ENCODE results near the gene SORCS2. TPM values are rescaled to one million over a fixed set of nuclear protein-coding genes. Genes with fewer than 3 reads are reported as not detected.

SORCS2 gene
- total RNA-seq, 1 experiment from 2014 or later, result not detected

- in situ Hi-C loops (cut with HindIII; ENCODE audit: low sequenced_read_pairs), result no loop called here
- no peak for DNase-seq (ENCODE audit: low spot score)
Measured at GRCh38 chr4:7304436-7304835, 112.1 kb downstream of the SORCS2 start.

GRCh38 chr4:7306021-7306965 lies 114.0 kb downstream of the SORCS2 start:
- in situ Hi-C loops (cut with HindIII; ENCODE audit: low sequenced_read_pairs), result no loop called here
- DNase-seq (ENCODE audit: low spot score), result no peak

- no peak for DNase-seq (ENCODE audit: low spot score)
- in situ Hi-C loops (cut with HindIII; ENCODE audit: low sequenced_read_pairs), result no loop called here
Measured at GRCh38 chr4:7306986-7307385, 114.6 kb downstream of the SORCS2 start.

GRCh38 chr4:7307394-7308099 lies 115.2 kb downstream of the SORCS2 start:
- in situ Hi-C loops (cut with HindIII; ENCODE audit: low sequenced_read_pairs), result no loop called here
- no peak for DNase-seq (ENCODE audit: low spot score)

GRCh38 chr4:7309181-7309580 lies 116.8 kb downstream of the SORCS2 start:
- DNase-seq (ENCODE audit: low spot score), result no peak
- in situ Hi-C loops (cut with HindIII; ENCODE audit: low sequenced_read_pairs), result no loop called here

- in situ Hi-C loops (cut with HindIII; ENCODE audit: low sequenced_read_pairs), result no loop called here
- DNase-seq (ENCODE audit: low spot score), result no peak
Measured at GRCh38 chr4:7309636-7310390, 117.5 kb downstream of the SORCS2 start.

- no peak for DNase-seq (ENCODE audit: low spot score)
- in situ Hi-C loops (cut with HindIII; ENCODE audit: low sequenced_read_pairs), result no loop called here
Measured at GRCh38 chr4:7310451-7310850, 118.1 kb downstream of the SORCS2 start.

GRCh38 chr4:7311205-7311604 lies 118.9 kb downstream of the SORCS2 start:
- in situ Hi-C loops (cut with HindIII; ENCODE audit: low sequenced_read_pairs), result no loop called here
- DNase-seq (ENCODE audit: low spot score), result no peak

GRCh38 chr4:7312691-7313090 lies 120.4 kb downstream of the SORCS2 start:
- in situ Hi-C loops (cut with HindIII; ENCODE audit: low sequenced_read_pairs), result no loop called here
- DNase-seq (ENCODE audit: low spot score), result no peak

- DNase-seq (ENCODE audit: low spot score), result no peak
- in situ Hi-C loops (cut with HindIII; ENCODE audit: low sequenced_read_pairs), result no loop called here
Measured at GRCh38 chr4:7313347-7313811, 121.0 kb downstream of the SORCS2 start.

GRCh38 chr4:7313991-7314390 lies 121.7 kb downstream of the SORCS2 start:
- DNase-seq (ENCODE audit: low spot score), result no peak
- in situ Hi-C loops (cut with HindIII; ENCODE audit: low sequenced_read_pairs), result no loop called here

- DNase-seq (ENCODE audit: low spot score), result no peak
Measured at GRCh38 chr4:7315286-7315685, 122.9 kb downstream of the SORCS2 start.

GRCh38 chr4:7315935-7316334 lies 123.6 kb downstream of the SORCS2 start:
- in situ Hi-C loops (cut with HindIII; ENCODE audit: low sequenced_read_pairs), result no loop called here
- no peak for DNase-seq (ENCODE audit: low spot score)

More at GRCh38 chr4:7315286-7315685, 122.9 kb downstream of the SORCS2 start:
- in situ Hi-C loops (cut with HindIII; ENCODE audit: low sequenced_read_pairs), result no loop called here

GRCh38 chr4:7319024-7319423 lies 126.7 kb downstream of the SORCS2 start:
- DNase-seq (ENCODE audit: low spot score), result no peak
- in situ Hi-C loops (cut with HindIII; ENCODE audit: low sequenced_read_pairs), result no loop called here

GRCh38 chr4:7320206-7320797 lies 128.0 kb downstream of the SORCS2 start:
- DNase-seq (ENCODE audit: low spot score), result no peak
- in situ Hi-C loops (cut with HindIII; ENCODE audit: low sequenced_read_pairs), result no loop called here

- peak; percentile 30 for DNase-seq (ENCODE audit: low spot score)
- in situ Hi-C loops (cut with HindIII; ENCODE audit: low sequenced_read_pairs), result no loop called here
Measured at GRCh38 chr4:7322166-7322991, 130.0 kb downstream of the SORCS2 start.

- in situ Hi-C loops (cut with HindIII; ENCODE audit: low sequenced_read_pairs), result no loop called here
- DNase-seq (ENCODE audit: low spot score), result no peak
Measured at GRCh38 chr4:7323461-7323871, 131.1 kb downstream of the SORCS2 start.

GRCh38 chr4:7323872-7324650 lies 131.7 kb downstream of the SORCS2 start:
- in situ Hi-C loops (cut with HindIII; ENCODE audit: low sequenced_read_pairs), result no loop called here
- DNase-seq (ENCODE audit: low spot score), result peak; percentile 96

All from G401 (cell line).